Panc1 (cell line): ENCODE data around the gene HNRNPK. TPM values are rescaled to one million over a fixed set of nuclear protein-coding genes. Genes with fewer than 3 reads are reported as not detected.
A peak's percentile ranks its signal among the peaks of the same experiment; 100 is the strongest.

Source experiments
- ATAC-seq: fragments of 200-7000 bp; cut with Tn5 transposase; 2 replicates; pipeline ENCODE4 v1.9.1; 2020; ENCODE audit warnings: mild to moderate bottlenecking, moderate library complexity
- BruUV-seq: library from RNA; stranded (reverse); fragments of 400-500 nt; replicated peaks from 2 replicates; lab custom pipeline; 2021; lab: Mats Ljungman, UMichigan
- CTCF ChIA-PET: fragments of 300-600 bp; sonication (Branson Sonifier 250); formaldehyde crosslinking; loops from one replicate; lab custom pipeline; 2022; ENCODE audit warnings: antibody characterized with exemption; lab: Charles Lee
- POLR2A ChIA-PET: fragments of 300-600 bp; sonication (Branson Sonifier 250); formaldehyde crosslinking; loops from one replicate; lab custom pipeline; 2022; ENCODE audit warnings: antibody characterized with exemption; lab: Charles Lee
- DNase-seq: peaks from one replicate; pipeline ENCODE4 v3.0.0-alpha.2; 2010; ENCODE audit warnings: low read depth, low spot score
- H3K27ac ChIP-seq: 2 replicates; pipeline ENCODE4 v1.5.1; 2011; ENCODE audit warnings: mild to moderate bottlenecking, low read length, inconsistent platforms
- H3K27me3 ChIP-seq: fragments of 200-500 bp; sonication (Bioruptor generic); 2 replicates; pipeline ENCODE4 v1.6.0; 2014; ENCODE audit warnings: low read length, inconsistent platforms; ENCODE audit not compliant: control insufficient read depth, insufficient read depth
- H3K36me3 ChIP-seq: fragments of 200-500 bp; sonication (Bioruptor generic); 2 replicates; pipeline ENCODE4 v1.5.1; 2014; ENCODE audit warnings: inconsistent platforms, mild to moderate bottlenecking, low read length, moderate library complexity; ENCODE audit not compliant: control insufficient read depth, insufficient read depth
- H3K4me1 ChIP-seq: 2 replicates; pipeline ENCODE4 v1.5.1; 2011; ENCODE audit warnings: inconsistent platforms, mild to moderate bottlenecking, low read length, moderate library complexity; ENCODE audit not compliant: control insufficient read depth, insufficient read depth
- H3K4me3 ChIP-seq, 2 experiments: 2 replicates each; pipeline ENCODE4 v1.5.1; 2011 to 2012; ENCODE audit warnings: low read depth in 2 of 2, low read length in 2 of 2, mild to moderate bottlenecking in 2 of 2, inconsistent platforms in 1 of 2, moderate library complexity in 1 of 2
- H3K9me3 ChIP-seq: fragments of 200-500 bp; sonication (Bioruptor generic); 2 replicates; pipeline ENCODE4 v1.5.1; 2014; ENCODE audit warnings: low read depth, mild to moderate bottlenecking, inconsistent platforms, low read length, moderate library complexity; ENCODE audit not compliant: control insufficient read depth, insufficient read depth
- CTCF ChIP-seq: fragments of 450-650 bp; IDR thresholded peaks from 2 replicates; pipeline ENCODE4 v1.5.1; 2017; ENCODE audit warnings: mild to moderate bottlenecking
- POLR2AphosphoS5 ChIP-seq: IDR thresholded peaks from 2 replicates; pipeline ENCODE4 v1.6.1; 2012; ENCODE audit warnings: mild to moderate bottlenecking, low read depth, low read length, moderate library complexity
- REST ChIP-seq, 2 experiments: IDR thresholded peaks; 2 replicates each; pipeline ENCODE4 v1.6.1; 2011 to 2012; ENCODE audit warnings: low read depth in 2 of 2, control low read depth in 1 of 2, low read length in 1 of 2, mild to moderate bottlenecking in 1 of 2, moderate library complexity in 1 of 2; ENCODE audit not compliant: insufficient read depth in 1 of 2
- SIN3A ChIP-seq: IDR thresholded peaks from 2 replicates; pipeline ENCODE4 v1.6.1; 2012; ENCODE audit warnings: low read depth, mild to moderate bottlenecking, low read length, moderate library complexity, borderline replicate concordance; ENCODE audit not compliant: insufficient read depth
- TCF7L2 ChIP-seq: IDR thresholded peaks from 2 replicates; pipeline ENCODE4 v1.6.1; 2011; ENCODE audit warnings: mild to moderate bottlenecking, low read depth, low read length, inconsistent platforms
- in situ Hi-C: cut with HindIII; loops from 2 replicates; pipeline ENCODE4 v1.10.0; 2016; ENCODE audit warnings: low sequenced_read_pairs, low pct_unique_long_range_greater_than_20kb
- intact Hi-C: fragments of 100-400 bp; cut with micrococcal nuclease; formaldehyde crosslinking; loops from one replicate; pipeline ENCODE4 v1.10.0; 2022; ENCODE audit not compliant: unreplicated experiment
- total RNA-seq: library from RNA; stranded (reverse); gene quantifications from one replicate; pipeline ENCODE4 v1.2.1, GENCODE V29; 2021; ENCODE audit not compliant: unreplicated experiment

The HNRNPK gene
- total RNA-seq, 1 experiment from 2014 or later: 495 TPM

GRCh38 chr9:83977196-83977595 lies 2.8 kb downstream of the HNRNPK start:
- intact Hi-C loops (no loop called here), in situ Hi-C loops (no loop called here)
- DNase-seq (no peak), ATAC-seq (no peak)
- ChIA-PET CTCF (no interaction called here), POLR2A (interaction anchor here (0.7 kb wide), 1 partner anchor 192 kb away, joined by 5 read pairs; no protein-coding TSS in a partner anchor)
- peak overlapping the region; percentile 51; the same call in 1 of the 2 replicates for H3K27ac ChIP-seq
- H3K27me3 ChIP-seq: no peaks in the 10 kb centered on the region
- peaks cover 68% of the 10 kb centered on the region for H3K36me3 ChIP-seq
- peak overlapping the region; percentile 96; a peak in 3 of 4 replicates for H3K4me3 ChIP-seq
- BruUV-seq: no TSS peak
- peaks cover 10% of the 10 kb centered on the region; the same call in 1 of the 2 replicates for H3K4me1 ChIP-seq
- H3K9me3 ChIP-seq: no peaks in the 10 kb centered on the region
- TF ChIP-seq SIN3A: no peak
- no peak for TF ChIP-seq REST (IDR thresholded peaks at IDR 0.05; ENCODE audit: insufficient read depth in 1 of 2, low read depth in 2 of 2, low read length in 1 of 2)
- no peak for TF ChIP-seq POLR2AphosphoS5
- TF ChIP-seq TCF7L2: no peak
- TF ChIP-seq CTCF: no peak

DNA sequence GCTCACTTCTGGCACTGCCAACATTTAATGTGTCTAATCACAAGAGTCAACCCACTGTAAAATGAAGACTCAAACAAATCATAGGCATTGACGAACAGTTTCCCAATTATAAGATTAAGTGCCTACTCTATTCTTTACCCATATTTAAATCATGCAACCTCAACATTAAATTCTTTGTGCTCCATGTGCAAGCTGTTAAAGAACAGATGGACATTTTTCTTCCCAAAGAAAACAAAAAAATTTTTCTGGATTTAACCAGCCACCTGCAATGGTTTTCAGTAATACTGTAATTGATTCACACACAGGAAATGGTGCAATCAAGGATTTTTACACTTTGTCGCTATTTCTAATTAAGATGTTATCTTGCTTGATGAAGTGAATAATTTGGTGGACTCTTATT lies 3.6 kb downstream of the HNRNPK start:
- intact Hi-C loops: no loop called here
- ATAC-seq: no peak
- peaks cover 10% of the 10 kb centered on the region; the same call in 1 of the 2 replicates for H3K4me1 ChIP-seq
- in situ Hi-C loops: no loop called here
- CTCF ChIA-PET: no interaction called here
- H3K36me3 ChIP-seq: peaks cover 71% of the 10 kb centered on the region
- POLR2A ChIA-PET: interaction anchor here (0.7 kb wide), 1 partner anchor 192 kb away, joined by 5 read pairs; no protein-coding TSS in a partner anchor
- DNase-seq: no peak
- no peaks in the 10 kb centered on the region for H3K9me3 ChIP-seq
- no peak overlapping the region for H3K27ac ChIP-seq
- H3K4me3 ChIP-seq: no peak overlapping the region
- no peak for TF ChIP-seq REST (IDR thresholded peaks at IDR 0.05; ENCODE audit: insufficient read depth in 1 of 2, low read depth in 2 of 2, low read length in 1 of 2)
- no peak for TF ChIP-seq CTCF
- TF ChIP-seq POLR2AphosphoS5: no peak
- no peak for TF ChIP-seq TCF7L2
- TF ChIP-seq SIN3A: no peak
- no TSS peak for BruUV-seq
- H3K27me3 ChIP-seq: no peaks in the 10 kb centered on the region
